Progenitor cell of endocrine pancreas (in vitro differentiated cells): ENCODE results near the gene VWA3B. TPM values are rescaled to one million over a fixed set of nuclear protein-coding genes. Genes with fewer than 3 reads are reported as not detected.
A peak's percentile ranks its signal among the peaks of the same experiment; 100 is the strongest.

Experiments used
- DNase-seq: peaks from one replicate; pipeline ENCODE4 v3.0.0; 2021; ENCODE audit warnings: low spot score; ENCODE audit not compliant: unreplicated experiment
- H3K27ac Mint-ChIP-seq: 2 replicates; pipeline ENCODE4 v1.8.0; 2021; ENCODE audit warnings: mild to moderate bottlenecking, moderate library complexity, mixed read lengths
- H3K27me3 Mint-ChIP-seq: 2 replicates; pipeline ENCODE4 v1.8.0; 2021; ENCODE audit warnings: mixed read lengths
- H3K36me3 Mint-ChIP-seq: 2 replicates; pipeline ENCODE4 v1.8.0; 2022; ENCODE audit warnings: mixed read lengths; ENCODE audit not compliant: insufficient read depth
- H3K4me1 Mint-ChIP-seq: 2 replicates; pipeline ENCODE4 v1.8.0; 2021; ENCODE audit warnings: low read depth, mixed read lengths
- H3K4me3 Mint-ChIP-seq: 2 replicates; pipeline ENCODE4 v1.8.0; 2021; ENCODE audit warnings: low read depth, mild to moderate bottlenecking, moderate library complexity, mixed read lengths
- H3K9me3 Mint-ChIP-seq: 2 replicates; pipeline ENCODE4 v1.8.0; 2021; ENCODE audit warnings: low read depth, mixed read lengths
- total RNA-seq: library from RNA; stranded (reverse); gene quantifications from 2 replicates; pipeline ENCODE4 v1.2.1, GENCODE V29; 2021
- TF ChIP-seq, protein P1 (sequence below): fragments of 200-600 bp; sonication (generic); IDR thresholded peaks from one replicate; pipeline ENCODE4 v1.5.0; 2021; ENCODE audit warnings: antibody characterized with exemption, mild to moderate bottlenecking; ENCODE audit not compliant: unreplicated experiment

Gene VWA3B
- total RNA-seq, 1 donor from 2014 or later, result 0.12 TPM

GRCh38 chr2:98332989-98333388 is 246.0 kb downstream of the VWA3B start:
- no peak for DNase-seq
- H3K4me3 Mint-ChIP-seq, result no peak overlapping the region
- H3K27me3 Mint-ChIP-seq, result peaks cover 3% of the 10 kb centered on the region
- peaks cover 6% of the 10 kb centered on the region for H3K9me3 Mint-ChIP-seq
- H3K4me1 Mint-ChIP-seq, result peaks cover 10% of the 10 kb centered on the region
- no peaks in the 10 kb centered on the region for H3K36me3 Mint-ChIP-seq
- H3K27ac Mint-ChIP-seq, result no peak overlapping the region
- TF ChIP-seq, protein P1, sequence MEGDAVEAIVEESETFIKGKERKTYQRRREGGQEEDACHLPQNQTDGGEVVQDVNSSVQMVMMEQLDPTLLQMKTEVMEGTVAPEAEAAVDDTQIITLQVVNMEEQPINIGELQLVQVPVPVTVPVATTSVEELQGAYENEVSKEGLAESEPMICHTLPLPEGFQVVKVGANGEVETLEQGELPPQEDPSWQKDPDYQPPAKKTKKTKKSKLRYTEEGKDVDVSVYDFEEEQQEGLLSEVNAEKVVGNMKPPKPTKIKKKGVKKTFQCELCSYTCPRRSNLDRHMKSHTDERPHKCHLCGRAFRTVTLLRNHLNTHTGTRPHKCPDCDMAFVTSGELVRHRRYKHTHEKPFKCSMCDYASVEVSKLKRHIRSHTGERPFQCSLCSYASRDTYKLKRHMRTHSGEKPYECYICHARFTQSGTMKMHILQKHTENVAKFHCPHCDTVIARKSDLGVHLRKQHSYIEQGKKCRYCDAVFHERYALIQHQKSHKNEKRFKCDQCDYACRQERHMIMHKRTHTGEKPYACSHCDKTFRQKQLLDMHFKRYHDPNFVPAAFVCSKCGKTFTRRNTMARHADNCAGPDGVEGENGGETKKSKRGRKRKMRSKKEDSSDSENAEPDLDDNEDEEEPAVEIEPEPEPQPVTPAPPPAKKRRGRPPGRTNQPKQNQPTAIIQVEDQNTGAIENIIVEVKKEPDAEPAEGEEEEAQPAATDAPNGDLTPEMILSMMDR, result no peak

DNA sequence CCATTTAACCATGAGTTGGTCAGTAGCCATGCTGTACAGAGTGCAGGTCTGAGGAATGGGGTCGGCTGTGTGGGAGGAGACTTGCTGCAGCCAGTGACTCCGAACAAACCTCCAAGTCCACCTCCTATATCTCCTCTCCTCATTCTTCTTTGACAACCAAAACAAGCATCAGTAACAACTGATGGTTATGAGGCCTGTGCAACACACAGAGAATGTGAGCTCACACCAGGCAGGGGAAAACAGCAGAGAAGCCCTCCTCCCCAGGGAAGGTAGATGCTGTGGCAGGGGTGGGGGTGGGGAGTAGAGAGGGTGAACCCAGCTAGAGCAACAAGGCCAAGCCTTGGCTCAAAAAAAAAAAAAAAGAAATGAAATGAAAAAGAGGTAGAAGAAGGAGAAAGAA is 247.0 kb downstream of the VWA3B start:
- peaks cover 8% of the 10 kb centered on the region for H3K9me3 Mint-ChIP-seq
- H3K36me3 Mint-ChIP-seq, result no peaks in the 10 kb centered on the region
- TF ChIP-seq, protein P1, result no peak
- DNase-seq, result no peak
- peak overlapping the region; percentile 2 for H3K27ac Mint-ChIP-seq
- peaks cover 10% of the 10 kb centered on the region for H3K4me1 Mint-ChIP-seq
- peaks cover 3% of the 10 kb centered on the region for H3K27me3 Mint-ChIP-seq
- H3K4me3 Mint-ChIP-seq, result no peak overlapping the region

DNA sequence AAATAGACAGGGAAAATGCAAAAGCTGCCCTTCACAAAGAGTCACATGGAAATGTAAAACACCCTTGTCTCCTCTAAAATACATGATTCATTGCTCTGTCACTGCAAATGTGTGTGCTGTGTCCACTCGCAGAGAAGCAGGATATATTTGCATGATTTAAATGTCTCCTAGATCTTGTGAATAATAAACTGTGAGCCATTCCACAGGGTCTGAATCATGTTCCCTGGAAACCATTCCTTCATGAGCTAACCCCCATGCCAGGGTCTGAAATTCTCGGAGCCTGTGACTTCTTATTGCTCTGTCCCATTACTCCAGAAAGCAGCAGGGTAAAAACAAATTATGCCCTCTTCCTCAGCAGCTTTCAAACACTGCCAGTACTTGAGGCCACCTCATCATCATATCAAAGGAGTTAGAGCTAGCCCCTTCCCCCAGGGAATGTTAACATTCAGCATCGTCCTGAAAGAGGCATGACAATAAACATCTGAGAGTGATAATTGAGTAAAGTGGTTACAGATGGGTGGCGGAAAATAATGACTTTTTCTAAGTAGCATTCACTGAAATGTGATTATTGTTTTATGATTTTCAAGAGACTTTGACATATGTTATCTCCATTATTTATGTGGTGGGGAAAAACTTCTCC is 247.6 kb downstream of the VWA3B start:
- Mint-ChIP-seq H3K9me3 (peaks cover 8% of the 10 kb centered on the region), H3K36me3 (no peaks in the 10 kb centered on the region), H3K27ac (no peak overlapping the region), H3K4me3 (no peak overlapping the region), H3K4me1 (peaks cover 10% of the 10 kb centered on the region), H3K27me3 (peaks cover 7% of the 10 kb centered on the region)
- no peak for DNase-seq
- TF ChIP-seq, protein P1, result no peak

GRCh38 chr2:98335271-98335670 is 248.3 kb downstream of the VWA3B start:
- no peak for DNase-seq
- H3K27me3 Mint-ChIP-seq, result peaks cover 8% of the 10 kb centered on the region
- H3K36me3 Mint-ChIP-seq, result no peaks in the 10 kb centered on the region
- no peak overlapping the region for H3K4me3 Mint-ChIP-seq
- TF ChIP-seq, protein P1, result no peak
- H3K9me3 Mint-ChIP-seq, result peaks cover 8% of the 10 kb centered on the region
- H3K4me1 Mint-ChIP-seq, result peaks cover 10% of the 10 kb centered on the region
- H3K27ac Mint-ChIP-seq, result no peak overlapping the region

DNA sequence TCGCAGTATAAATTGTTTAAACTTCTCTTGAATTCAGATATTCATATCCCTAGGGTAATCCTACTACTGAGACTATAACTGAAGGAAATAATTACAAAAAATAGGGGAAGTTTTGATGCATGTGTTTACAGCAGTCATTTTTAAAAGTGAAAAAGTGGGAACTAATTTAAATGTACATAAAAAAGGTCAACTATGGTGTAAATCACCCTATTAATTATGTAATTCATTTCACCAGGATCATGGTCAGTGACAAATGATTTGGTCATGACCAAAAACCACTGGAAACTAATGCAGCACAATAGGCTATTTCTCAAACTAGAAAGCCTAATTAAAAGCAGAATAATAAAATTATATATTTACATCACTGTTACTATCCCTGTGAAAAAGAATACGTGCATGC is 254.3 kb downstream of the VWA3B start:
- no peaks in the 10 kb centered on the region for H3K36me3 Mint-ChIP-seq
- peaks cover 8% of the 10 kb centered on the region for H3K9me3 Mint-ChIP-seq
- H3K27me3 Mint-ChIP-seq, result peaks cover 46% of the 10 kb centered on the region
- H3K4me1 Mint-ChIP-seq, result peaks cover 1% of the 10 kb centered on the region
- H3K27ac Mint-ChIP-seq, result no peak overlapping the region
- TF ChIP-seq, protein P1, result no peak
- DNase-seq, result no peak
- H3K4me3 Mint-ChIP-seq, result no peak overlapping the region
